ENCODE results near the gene MFSD6L. TPM values are rescaled to one million over a fixed set of nuclear protein-coding genes. Genes with fewer than 3 reads are reported as not detected.

The MFSD6L gene, protein sequence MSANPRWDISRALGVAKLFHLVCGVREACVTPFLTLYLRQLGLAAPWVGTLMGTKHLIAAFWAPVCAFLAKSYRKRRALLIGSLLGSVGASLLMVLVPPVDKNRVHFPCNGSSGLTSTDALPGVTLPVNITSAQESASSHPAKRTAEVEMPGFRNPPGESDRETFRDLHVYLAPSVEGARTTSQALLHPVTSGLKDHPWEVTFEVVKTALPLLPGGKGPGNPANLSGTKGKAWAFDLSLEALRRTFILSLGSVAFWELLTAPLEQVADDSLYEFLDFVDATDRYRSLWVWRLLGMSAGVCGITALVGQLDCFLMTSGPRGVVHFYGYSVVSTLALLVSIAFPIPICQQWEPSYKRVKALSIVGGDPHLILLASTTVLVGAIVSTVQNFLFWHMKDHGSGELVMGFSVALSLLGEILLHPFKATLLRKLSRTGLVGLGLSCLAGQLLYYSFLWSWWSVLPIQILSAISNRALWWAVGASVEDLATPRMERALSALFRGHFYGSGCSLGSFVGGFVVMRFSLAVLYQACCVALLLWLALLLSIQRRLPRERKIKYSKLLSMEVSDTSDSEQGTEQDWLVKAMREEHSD
- total RNA-seq: not detected in 2 replicates

DNA sequence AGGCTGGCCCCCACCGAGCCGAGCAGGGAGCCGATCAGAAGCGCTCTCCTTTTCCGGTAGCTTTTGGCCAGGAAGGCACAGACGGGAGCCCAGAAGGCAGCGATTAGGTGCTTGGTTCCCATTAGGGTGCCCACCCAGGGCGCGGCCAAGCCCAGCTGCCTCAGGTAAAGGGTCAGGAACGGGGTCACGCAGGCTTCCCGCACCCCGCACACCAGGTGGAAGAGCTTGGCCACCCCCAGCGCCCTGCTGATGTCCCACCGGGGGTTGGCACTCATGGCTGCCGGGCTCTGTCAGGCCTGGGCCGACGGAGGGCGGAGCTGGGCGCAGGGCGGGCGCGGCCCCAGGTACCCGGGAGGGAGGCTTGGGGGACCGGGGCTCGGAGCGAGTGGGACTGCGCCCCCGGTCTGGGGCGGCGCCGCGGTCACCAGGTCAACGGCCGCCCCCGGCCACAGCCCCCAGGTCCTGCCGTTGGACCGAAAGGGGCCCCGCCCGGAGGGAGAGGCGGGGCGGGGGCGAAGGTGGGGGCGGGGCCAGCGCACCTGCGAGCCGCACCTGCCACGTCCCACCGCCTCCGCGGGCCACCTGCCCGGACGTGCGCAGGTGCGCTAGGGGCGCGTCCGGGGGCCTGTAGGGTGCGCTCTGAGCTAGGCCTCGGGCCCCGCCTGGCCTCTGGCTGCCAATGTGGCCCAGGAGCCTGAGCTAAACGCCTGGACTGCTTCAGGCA is at the start of gene MFSD6L:
MFSD6L (minus strand) TSS at position 520 of the 724 bp plus-strand sequence; CDS start at position 275, 245 bp downstream.

DNA sequence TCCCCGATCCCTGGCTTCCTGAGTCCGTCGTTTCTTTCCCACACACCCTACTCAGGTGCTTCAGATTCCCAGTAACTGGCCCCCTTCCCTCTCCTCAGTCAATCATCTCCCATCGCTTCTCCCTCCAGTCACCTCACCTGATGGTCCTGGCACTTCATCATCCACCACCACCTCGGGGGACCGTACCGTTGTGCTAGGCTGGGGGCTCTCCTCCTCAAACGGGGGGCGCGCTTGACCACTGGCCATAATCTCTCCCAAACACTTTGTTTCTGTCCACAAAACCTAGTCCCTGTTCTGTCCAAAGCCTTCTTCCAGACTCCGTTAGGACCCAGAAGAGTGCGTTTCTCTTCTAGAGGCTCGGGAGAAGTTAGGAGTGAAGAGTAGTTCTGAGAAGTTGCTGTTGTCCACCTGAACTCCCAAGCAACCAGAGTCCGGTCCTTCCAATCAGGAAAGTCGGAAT is 41.0 kb downstream of the MFSD6L start, which contains the start of gene SPDYE4:
SPDYE4 (minus strand) TSS at position 410 of the 460 bp plus-strand sequence; CDS start at position 246, 164 bp downstream.

Other genes starting within 250 kb of the MFSD6L start
- 117 and 142 TPM in 2 replicates for gene MYH10, start 168.6 kb downstream of the MFSD6L start, total RNA-seq
- gene CCDC42, start 54.5 kb downstream of the MFSD6L start, total RNA-seq: not detected in 2 replicates
- gene SPDYE4, start 40.8 kb downstream of the MFSD6L start, total RNA-seq: not detected in 2 replicates
- gene PIK3R6, start 68.3 kb upstream of the MFSD6L start, total RNA-seq: 0.22 TPM in 1 of 2 replicates, not detected in the other
- not detected in 2 replicates for gene PIK3R5, start 166.3 kb upstream of the MFSD6L start, total RNA-seq
- 0.11 and 0.12 TPM in 2 replicates for gene NTN1, start 222.1 kb upstream of the MFSD6L start, total RNA-seq